GM21447 (cell line): ENCODE results near the gene ARHGEF39.

Source experiments
- ATAC-seq: cut with Tn5 transposase; IDR thresholded peaks from one replicate; pipeline ENCODE4 v1.9.1; 2021; ENCODE audit not compliant: unreplicated experiment

The ARHGEF39 gene, protein sequence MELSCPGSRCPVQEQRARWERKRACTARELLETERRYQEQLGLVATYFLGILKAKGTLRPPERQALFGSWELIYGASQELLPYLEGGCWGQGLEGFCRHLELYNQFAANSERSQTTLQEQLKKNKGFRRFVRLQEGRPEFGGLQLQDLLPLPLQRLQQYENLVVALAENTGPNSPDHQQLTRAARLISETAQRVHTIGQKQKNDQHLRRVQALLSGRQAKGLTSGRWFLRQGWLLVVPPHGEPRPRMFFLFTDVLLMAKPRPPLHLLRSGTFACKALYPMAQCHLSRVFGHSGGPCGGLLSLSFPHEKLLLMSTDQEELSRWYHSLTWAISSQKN

GRCh38 chr9:35664531-35665470, at the start of gene ARHGEF39:
TSS of gene ARHGEF39 (minus strand) at chr9:35665195. CDS start at chr9:35665169, 26 bp downstream.
- ATAC-seq: peak; percentile 58

GRCh38 chr9:35714123-35714522, 49.1 kb upstream of the ARHGEF39 start:
- no peak for ATAC-seq

GRCh38 chr9:35713578-35713977, 48.6 kb upstream of the ARHGEF39 start:
- ATAC-seq: no peak

GRCh38 chr9:35712762-35713400, 47.9 kb upstream of the ARHGEF39 start:
- no peak for ATAC-seq

GRCh38 chr9:35711501-35712428, 46.8 kb upstream of the ARHGEF39 start:
- no peak for ATAC-seq

GRCh38 chr9:35710818-35711500, 46.0 kb upstream of the ARHGEF39 start:
- no peak for ATAC-seq

GRCh38 chr9:35708146-35708545, 43.2 kb upstream of the ARHGEF39 start:
- ATAC-seq: no peak

DNA sequence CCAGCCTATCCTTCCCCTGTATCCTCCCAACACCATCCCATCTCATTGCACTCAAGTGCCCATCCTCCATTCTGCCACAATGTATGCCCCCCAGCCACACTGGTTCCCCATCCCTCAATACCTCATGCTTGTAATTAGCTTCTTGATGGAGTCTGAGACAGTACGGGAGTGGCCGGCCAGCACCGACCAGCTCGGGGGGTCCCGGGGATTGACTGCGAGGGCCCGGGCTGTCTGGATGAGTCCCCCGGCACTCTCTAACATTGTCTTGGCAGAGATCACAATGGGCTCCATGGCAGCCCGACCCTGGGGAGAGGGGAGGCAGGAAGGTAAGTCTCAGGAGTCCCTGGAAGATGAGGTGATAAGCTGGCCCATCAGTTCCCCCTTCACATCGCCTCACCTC, 42.0 kb upstream of the ARHGEF39 start:
- no peak for ATAC-seq

- ATAC-seq: no peak
These were observed 40.9 kb upstream of the ARHGEF39 start for GRCh38 chr9:35705836-35706430.

DNA sequence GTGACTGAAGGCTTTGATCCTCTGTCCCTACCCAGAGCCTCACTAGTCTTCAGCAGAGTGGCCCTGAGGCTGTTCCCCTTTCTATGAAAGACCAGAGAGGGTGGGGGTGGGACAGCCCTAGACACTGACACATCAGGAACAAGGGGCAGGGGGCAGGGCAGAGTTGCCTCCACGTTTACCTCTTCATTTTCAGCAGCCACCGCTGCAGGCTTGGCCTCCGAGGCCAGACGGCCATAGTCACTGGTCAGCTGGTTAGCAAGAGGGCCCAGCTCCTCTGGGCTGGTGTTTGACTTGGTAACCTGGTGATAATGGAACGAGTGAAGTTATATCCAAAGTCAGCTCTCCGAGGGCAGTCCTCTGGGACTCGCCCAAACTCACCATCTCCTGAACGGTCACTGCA, 40.4 kb upstream of the ARHGEF39 start:
- ATAC-seq: no peak

DNA sequence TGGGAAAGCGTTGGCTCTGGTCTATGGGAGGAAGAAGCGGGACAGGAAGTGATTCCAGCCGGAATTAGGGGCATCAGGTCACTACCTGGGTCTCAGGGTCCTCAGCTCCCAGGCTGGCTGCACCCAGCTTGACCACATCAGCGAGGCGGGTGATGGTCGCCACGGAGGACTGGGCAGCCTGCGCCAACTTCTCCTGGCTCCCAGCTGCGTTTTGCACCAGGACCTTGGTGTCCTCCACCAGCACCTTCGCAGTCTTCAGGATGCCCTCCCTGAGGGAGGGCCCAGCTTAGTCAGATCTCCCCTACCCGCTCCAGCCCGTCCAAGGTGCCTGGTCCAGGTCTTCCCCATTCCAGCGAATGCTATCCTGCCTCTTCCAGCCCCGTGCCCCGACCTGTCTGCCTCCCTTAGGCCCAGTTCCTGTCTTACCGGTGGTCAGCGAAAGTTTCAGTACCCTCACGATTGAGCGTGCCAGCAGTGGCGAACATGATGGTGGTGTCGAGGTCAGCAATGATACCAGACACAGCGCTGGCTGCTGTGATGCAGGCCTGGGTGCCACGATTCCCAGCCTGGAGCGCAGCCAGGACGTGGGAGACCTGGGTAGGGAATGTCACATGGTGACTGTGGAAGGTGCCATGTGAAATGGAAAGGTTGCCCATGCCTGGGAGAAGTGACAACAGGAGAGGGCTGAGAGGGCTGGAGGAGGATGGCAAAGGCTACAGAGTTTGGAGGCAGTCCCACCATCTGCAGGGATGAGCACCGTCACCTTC, 39.1 kb upstream of the ARHGEF39 start:
- no peak for ATAC-seq

DNA sequence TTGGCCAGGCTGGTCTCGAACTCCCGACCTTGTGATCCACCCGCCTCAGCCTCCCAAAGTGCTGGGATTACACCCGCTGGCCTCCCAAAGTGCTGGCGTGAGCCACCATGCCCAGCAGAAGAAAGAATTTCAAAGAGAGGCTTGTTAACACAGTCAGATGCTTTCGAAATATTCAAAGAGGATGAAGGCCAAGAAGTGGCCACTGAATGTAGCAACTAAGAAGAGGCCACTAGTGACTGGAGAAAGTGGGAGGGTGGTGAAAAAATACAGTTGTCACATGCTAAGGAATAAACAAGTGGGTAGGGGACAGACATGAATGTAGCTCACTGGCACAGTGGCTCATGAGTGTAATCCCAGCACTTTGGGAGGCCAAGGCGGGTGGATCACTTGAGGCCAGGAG, 37.7 kb upstream of the ARHGEF39 start:
- ATAC-seq: no peak

DNA sequence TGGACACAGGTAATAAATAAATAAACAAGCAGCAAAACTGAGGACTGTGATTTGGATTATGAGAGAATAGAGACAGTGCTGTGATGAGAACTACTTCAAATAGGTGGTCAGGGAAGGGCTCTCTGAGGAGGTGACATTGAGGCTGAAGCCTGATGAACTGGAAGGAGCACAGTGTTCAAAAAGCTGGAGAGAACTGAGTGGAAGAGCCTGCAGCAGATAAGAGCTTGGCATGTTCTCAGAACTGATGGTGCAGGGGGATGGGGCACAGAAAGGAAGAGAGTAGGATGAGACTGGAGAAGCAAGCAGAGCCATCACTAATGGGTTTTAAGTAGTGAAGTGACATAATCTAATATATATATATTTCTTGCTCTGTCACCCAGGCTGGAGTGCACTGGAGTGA, 35.9 kb upstream of the ARHGEF39 start:
- no peak for ATAC-seq

- ATAC-seq: no peak
These were observed 35.0 kb upstream of the ARHGEF39 start for GRCh38 chr9:35700031-35700430.

DNA sequence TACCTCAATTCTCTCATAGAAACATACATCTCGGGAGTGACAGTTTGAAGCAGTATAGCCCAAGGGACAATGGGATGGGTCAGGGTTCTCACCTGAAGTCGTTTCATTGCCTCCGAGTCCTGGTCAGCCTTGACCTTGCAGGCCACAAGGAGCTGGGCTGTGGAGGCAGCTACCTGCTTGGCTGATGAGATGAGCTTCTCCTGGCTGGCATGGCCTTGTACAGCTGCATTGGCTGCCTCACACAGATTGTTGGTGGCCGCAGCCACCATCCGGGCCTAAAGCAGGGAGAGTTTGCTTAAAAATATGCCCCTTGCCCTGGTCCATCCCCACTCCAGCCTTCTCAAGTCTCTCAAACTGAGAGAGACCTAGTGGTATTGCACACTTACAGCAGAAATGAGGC, 33.2 kb upstream of the ARHGEF39 start:
- ATAC-seq: no peak

DNA sequence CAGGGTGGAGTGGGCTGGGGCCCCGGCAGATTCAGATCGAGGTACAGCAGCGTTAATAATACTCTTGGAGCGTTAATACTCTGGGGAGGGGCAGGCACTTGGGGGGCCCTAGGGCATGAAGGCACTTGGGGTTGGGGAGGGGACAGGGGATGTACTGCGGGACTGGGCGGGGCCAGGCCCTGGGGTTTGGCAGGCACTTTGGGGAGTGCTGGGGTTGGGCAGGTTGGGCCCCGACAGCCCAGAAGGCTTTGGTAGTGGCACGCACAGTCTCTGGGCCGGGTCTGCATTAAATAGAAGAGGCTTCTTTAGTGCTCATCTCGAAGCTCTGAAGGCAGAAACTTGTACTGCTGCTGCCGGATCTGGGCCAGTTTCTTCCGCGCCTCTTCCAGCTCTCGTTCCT, 32.5 kb upstream of the ARHGEF39 start:
- ATAC-seq: no peak

DNA sequence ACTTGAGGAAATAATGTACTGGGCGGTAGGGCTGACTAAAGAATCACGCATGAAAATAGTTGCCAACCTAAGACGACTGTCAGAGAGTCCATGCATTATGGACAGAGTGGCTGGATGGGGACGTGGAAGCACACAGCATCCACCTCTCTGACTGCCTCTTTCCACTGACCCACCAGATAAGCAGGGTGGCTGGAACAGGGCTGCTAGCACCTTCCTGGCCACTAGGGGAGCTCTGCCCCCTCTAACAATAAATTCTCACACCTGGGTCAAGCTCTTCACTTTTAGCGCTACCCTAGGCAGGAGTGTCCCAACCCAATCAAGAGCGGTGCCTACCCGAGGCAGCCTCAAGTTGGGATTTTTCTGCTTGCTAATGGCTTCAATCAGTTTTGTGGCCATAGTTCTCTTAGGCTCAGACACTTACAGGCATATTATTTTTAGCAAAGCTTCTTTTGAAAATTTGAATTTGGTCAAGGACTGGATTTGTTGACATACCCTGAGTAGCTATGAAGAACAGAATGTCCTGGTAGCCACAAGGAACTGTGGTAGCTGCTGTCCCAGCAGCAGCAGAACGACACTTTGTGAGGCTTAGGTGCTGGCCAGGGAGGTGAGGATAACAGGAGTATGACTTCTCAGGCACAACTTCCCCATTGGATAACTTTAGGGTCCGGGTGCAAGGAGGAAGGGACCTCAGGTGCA, 31.7 kb upstream of the ARHGEF39 start:
- peak; percentile 75 for ATAC-seq

- ATAC-seq: no peak
These were observed 31.0 kb upstream of the ARHGEF39 start for GRCh38 chr9:35695943-35696401.
